HepG2 (cell line): ENCODE results near the gene SPATA13.

Source experiments
- CTCF ChIP-seq: sonication (generic); formaldehyde crosslinking; IDR thresholded peaks from 2 replicates; pipeline ENCODE4 v1.5.0; 2020; ENCODE audit warnings: mild to moderate bottlenecking, missing genetic modification reagents, moderate library complexity
- ESRRA ChIP-seq: sonication (generic); formaldehyde crosslinking; IDR thresholded peaks from 2 replicates; pipeline ENCODE4 v1.5.1; 2020; ENCODE audit warnings: mild to moderate bottlenecking, low read depth, missing genetic modification reagents
- RAD21 ChIP-seq: fragments of 450-650 bp; formaldehyde crosslinking; IDR thresholded peaks from 2 replicates; pipeline ENCODE4 v1.5.0; 2020; ENCODE audit warnings: mild to moderate bottlenecking

- no peak for TF ChIP-seq ESRRA
- no peak for TF ChIP-seq RAD21 (CRISPR knock-in tag)
- TF ChIP-seq CTCF = no peak
Observed at GRCh38 chr13:24153347-24153746, 7.2 kb upstream of the SPATA13 start.
